Glutamatergic neuron (in vitro differentiated cells): ENCODE results near the gene RNASE1. TPM values are rescaled to one million over a fixed set of nuclear protein-coding genes. Genes with fewer than 3 reads are reported as not detected.

Experiments
- DNase-seq: peaks from one replicate; pipeline ENCODE4 v3.0.0; 2022
- H3K27ac Mint-ChIP-seq: one replicate; pipeline ENCODE4 v1.8.0; 2020; ENCODE audit warnings: mild to moderate bottlenecking, mixed read lengths, inconsistent platforms; ENCODE audit not compliant: unreplicated experiment
- H3K27me3 Mint-ChIP-seq: one replicate; pipeline ENCODE4 v1.8.0; 2020; ENCODE audit warnings: mild to moderate bottlenecking, moderate library complexity, mixed read lengths, inconsistent platforms; ENCODE audit not compliant: unreplicated experiment
- H3K36me3 Mint-ChIP-seq: one replicate; pipeline ENCODE4 v1.8.0; 2020; ENCODE audit warnings: mild to moderate bottlenecking, mixed read lengths, inconsistent platforms; ENCODE audit not compliant: unreplicated experiment
- H3K4me1 Mint-ChIP-seq: one replicate; pipeline ENCODE4 v1.8.0; 2020; ENCODE audit warnings: mild to moderate bottlenecking, low read depth, mixed read lengths, inconsistent platforms; ENCODE audit not compliant: unreplicated experiment
- H3K4me3 Mint-ChIP-seq: one replicate; pipeline ENCODE4 v1.8.0; 2020; ENCODE audit warnings: mild to moderate bottlenecking, mixed read lengths, inconsistent platforms; ENCODE audit not compliant: unreplicated experiment
- H3K9me3 Mint-ChIP-seq: one replicate; pipeline ENCODE4 v1.8.0; 2020; ENCODE audit warnings: mild to moderate bottlenecking, moderate library complexity, mixed read lengths, inconsistent platforms; ENCODE audit not compliant: unreplicated experiment
- total RNA-seq: library from RNA; stranded (reverse); fragmentation: NEBNext Ultra II Directional; extraction: Animal tissue kit (Norgen Biotek cat#: 25700); gene quantifications from one replicate; pipeline ENCODE4 v1.2.1, GENCODE V29; 2021; ENCODE audit not compliant: unreplicated experiment
- TF ChIP-seq, protein P1 (sequence below): fragments of 200-600 bp; sonication (generic); IDR thresholded peaks from one replicate; pipeline ENCODE4 v1.5.0; 2021; ENCODE audit not compliant: partially characterized antibody, unreplicated experiment

RNASE1 gene
- total RNA-seq, 1 donor from 2014 or later, result not detected

DNA sequence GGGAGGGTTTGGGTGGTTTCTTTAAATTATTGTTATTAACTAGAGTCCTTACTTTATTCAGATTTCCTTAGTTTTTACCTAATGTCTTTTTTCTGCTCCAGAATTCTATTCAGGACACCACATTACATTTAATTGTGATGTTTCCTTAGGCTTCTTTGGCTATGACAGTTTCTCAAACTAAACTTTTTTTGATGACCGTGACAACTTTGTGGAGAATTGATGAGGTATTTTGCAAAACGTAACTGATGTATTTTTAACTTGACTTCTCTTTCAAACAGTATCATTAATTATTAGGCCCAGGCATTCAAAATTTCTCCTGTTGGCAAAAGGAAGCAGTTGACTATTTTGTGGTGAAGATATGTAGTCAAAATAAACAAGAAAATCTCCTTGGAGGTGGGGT is 11.0 kb downstream of the RNASE1 start:
- TF ChIP-seq, protein P1, sequence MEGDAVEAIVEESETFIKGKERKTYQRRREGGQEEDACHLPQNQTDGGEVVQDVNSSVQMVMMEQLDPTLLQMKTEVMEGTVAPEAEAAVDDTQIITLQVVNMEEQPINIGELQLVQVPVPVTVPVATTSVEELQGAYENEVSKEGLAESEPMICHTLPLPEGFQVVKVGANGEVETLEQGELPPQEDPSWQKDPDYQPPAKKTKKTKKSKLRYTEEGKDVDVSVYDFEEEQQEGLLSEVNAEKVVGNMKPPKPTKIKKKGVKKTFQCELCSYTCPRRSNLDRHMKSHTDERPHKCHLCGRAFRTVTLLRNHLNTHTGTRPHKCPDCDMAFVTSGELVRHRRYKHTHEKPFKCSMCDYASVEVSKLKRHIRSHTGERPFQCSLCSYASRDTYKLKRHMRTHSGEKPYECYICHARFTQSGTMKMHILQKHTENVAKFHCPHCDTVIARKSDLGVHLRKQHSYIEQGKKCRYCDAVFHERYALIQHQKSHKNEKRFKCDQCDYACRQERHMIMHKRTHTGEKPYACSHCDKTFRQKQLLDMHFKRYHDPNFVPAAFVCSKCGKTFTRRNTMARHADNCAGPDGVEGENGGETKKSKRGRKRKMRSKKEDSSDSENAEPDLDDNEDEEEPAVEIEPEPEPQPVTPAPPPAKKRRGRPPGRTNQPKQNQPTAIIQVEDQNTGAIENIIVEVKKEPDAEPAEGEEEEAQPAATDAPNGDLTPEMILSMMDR, result no peak
- no peaks in the 10 kb centered on the region for H3K36me3 Mint-ChIP-seq
- no peaks in the 10 kb centered on the region for H3K27me3 Mint-ChIP-seq
- no peak overlapping the region for H3K4me3 Mint-ChIP-seq
- H3K4me1 Mint-ChIP-seq, result no peaks in the 10 kb centered on the region
- no peak overlapping the region for H3K27ac Mint-ChIP-seq
- no peaks in the 10 kb centered on the region for H3K9me3 Mint-ChIP-seq
- no peak for DNase-seq

- TF ChIP-seq, protein P1, result no peak
- no peaks in the 10 kb centered on the region for H3K9me3 Mint-ChIP-seq
- DNase-seq, result no peak
- H3K4me1 Mint-ChIP-seq, result no peaks in the 10 kb centered on the region
- no peaks in the 10 kb centered on the region for H3K36me3 Mint-ChIP-seq
- no peaks in the 10 kb centered on the region for H3K27me3 Mint-ChIP-seq
- H3K27ac Mint-ChIP-seq, result no peak overlapping the region
- H3K4me3 Mint-ChIP-seq, result no peak overlapping the region
Observed at GRCh38 chr14:20791187-20791586, 11.5 kb downstream of the RNASE1 start.

DNA sequence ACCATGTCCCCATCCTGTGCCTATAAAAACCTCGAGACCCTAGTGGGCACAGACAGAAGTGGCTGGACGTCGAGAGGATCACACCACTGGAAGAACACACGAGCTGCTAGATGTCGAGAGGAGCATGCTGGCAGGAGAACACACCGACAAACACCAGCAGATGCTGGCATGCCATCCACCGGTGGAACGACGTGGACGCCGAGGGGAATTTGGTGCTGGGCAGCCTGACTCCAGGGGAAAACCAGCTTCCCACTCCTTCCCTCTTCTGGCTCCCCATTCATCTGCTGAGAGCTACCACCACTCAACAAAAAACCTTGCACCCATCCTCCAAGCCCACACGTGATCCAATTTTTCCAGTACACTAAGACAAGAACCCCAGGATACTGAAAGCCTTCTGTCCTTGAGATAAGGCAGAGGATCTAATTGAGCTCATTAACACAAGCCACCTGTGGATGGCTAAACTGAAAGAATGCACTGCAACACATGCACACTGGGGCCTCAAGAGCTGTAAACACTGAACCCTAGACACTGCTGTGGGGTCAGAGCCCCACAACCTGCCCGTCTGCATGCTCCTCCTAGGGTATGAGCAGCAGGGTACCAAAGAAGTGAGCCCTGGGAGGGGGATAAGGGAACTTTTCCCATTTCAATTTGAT is 12.1 kb downstream of the RNASE1 start:
- Mint-ChIP-seq H3K27me3 (no peaks in the 10 kb centered on the region), H3K27ac (no peak overlapping the region), H3K4me3 (no peak overlapping the region)

DNA sequence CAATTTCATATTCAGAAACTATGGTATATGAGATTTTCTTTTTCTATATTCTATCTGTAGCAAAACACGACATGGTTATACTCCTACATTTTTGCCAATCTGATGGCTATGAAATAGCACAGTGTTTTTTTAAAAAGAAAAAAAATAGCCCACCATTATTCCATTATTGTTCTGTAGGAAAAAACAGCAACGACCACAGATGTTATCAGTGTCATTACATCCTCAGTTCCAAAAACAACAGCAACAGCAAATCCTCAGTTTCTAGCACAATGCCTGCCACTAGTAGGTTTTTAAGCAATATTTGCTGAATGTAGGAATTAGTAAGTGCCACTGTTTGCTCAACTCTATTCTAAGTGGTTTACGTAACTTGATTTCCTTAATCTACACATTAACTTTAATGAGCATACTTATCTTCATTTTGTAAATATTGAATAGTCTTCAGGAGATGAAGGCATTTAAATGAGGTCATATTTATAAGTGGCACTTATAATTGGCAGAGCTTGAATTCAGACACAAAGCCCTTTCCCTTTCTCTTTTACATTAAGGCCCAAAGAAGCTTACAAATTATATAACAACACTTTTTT is 13.3 kb downstream of the RNASE1 start:
- Mint-ChIP-seq H3K4me3 (no peak overlapping the region), H3K27ac (no peak overlapping the region), H3K36me3 (no peaks in the 10 kb centered on the region), H3K9me3 (peaks cover 2% of the 10 kb centered on the region), H3K27me3 (no peaks in the 10 kb centered on the region), H3K4me1 (no peaks in the 10 kb centered on the region)
- DNase-seq, result no peak
- TF ChIP-seq, protein P1, result no peak

More for the DNA sequence above, 12.1 kb downstream of the RNASE1 start:
- Mint-ChIP-seq H3K36me3 (no peaks in the 10 kb centered on the region), H3K4me1 (no peaks in the 10 kb centered on the region), H3K9me3 (no peaks in the 10 kb centered on the region)
- TF ChIP-seq, protein P1, result no peak
- DNase-seq, result no peak

DNA sequence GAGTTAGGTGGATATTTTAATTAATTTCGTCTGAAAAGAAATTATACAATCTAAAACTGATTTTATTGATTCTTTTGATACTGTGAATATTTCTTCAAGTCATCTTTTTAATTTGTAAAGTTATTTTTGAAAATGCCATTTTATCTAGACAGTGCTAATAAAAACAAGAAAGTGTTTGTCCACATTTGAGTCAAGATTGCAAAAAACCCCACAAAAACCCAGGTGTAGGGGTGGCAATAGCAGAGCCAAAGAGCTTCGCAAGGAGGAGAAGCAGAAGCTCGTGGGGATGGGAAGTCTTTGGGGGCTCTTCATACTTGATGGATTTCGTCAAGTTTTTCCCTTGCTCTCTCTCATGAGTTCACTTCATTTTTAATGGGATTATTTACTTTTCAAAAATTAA is 15.6 kb downstream of the RNASE1 start:
- H3K4me1 Mint-ChIP-seq, result no peaks in the 10 kb centered on the region
- no peaks in the 10 kb centered on the region for H3K36me3 Mint-ChIP-seq
- H3K9me3 Mint-ChIP-seq, result peaks cover 2% of the 10 kb centered on the region

More for the DNA sequence above, 15.6 kb downstream of the RNASE1 start:
- TF ChIP-seq, protein P1, result no peak
- H3K4me3 Mint-ChIP-seq, result no peak overlapping the region
- no peak overlapping the region for H3K27ac Mint-ChIP-seq
- DNase-seq, result no peak
- no peaks in the 10 kb centered on the region for H3K27me3 Mint-ChIP-seq
